ENCODE data around the gene TES.
"Not testable (repeated sequence)": the region's sequence is repeated elsewhere in the genome, so short reads cannot be mapped to it uniquely, and the experiment has no call there.

TES gene

DNA sequence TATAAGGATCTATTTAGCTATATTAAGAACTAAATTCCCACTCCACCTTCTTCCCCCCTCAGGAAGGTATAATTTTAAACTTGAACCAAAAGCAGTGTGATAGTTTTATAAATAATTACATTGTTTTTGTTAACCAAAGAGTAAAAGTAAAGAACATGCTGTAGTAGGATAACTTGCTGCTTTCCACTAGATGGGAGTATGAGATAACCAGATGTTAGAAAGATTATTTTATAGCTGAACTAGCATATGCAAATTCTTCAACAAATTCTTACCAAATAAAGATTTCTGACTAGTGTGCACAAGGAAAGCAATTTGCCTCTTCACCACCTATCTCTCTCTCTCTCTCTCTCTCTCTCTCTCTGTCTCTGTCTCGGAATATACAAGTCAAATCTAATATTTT lies 31.8 kb downstream of the TES start:
- H3K4me1 ChIP-seq (ENCODE audit: insufficient read depth, insufficient read length): no peaks in the 10 kb centered on the region
- H3K9ac ChIP-seq (ENCODE audit: insufficient read length, low read depth): no peak overlapping the region
- peaks cover 33% of the 10 kb centered on the region for H3K9me3 ChIP-seq (ENCODE audit: insufficient read depth, low read length)
- H3K4me3 ChIP-seq (ENCODE audit: insufficient read length, low read depth): no peak overlapping the region
- H3K36me3 ChIP-seq (ENCODE audit: insufficient read depth, insufficient read length, low read length): peaks cover 23% of the 10 kb centered on the region
- DNase-seq (ENCODE audit: low read depth, low spot score): no peak
- H3K27me3 ChIP-seq (ENCODE audit: insufficient read depth, insufficient read length): no peaks in the 10 kb centered on the region
- TF ChIP-seq ZNF274 (IDR thresholded peaks at IDR 0.05; ENCODE audit: low read depth, low read length) (no peak), YY1 (IDR thresholded peaks at IDR 0.05; ENCODE audit: insufficient read depth, insufficient read length) (no peak), SUZ12 (IDR thresholded peaks at IDR 0.05; ENCODE audit: extremely low read depth, insufficient read depth, insufficient read length) (no peak)

DNA sequence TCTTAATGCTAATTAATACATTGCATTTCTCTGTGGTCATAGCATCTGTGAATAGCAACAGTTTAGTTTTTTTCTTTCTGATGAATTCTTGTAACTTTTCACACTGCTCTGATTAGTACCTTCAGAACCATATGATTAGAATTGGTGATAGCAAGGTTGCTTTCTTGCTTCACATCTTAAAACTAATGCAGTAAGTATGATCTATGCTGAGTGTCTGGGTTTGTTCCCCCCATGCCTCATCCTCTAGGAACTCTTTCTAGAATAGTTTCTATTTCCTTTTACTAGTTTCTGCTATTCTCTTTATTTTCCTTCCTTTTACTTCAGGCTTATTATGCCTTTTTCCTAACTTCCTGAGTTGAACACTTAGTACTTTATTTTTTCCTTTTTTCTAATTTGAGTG lies 32.4 kb downstream of the TES start:
- Histone ChIP-seq H3K9me3 (ENCODE audit: insufficient read depth, low read length) (peaks cover 33% of the 10 kb centered on the region), H3K27me3 (ENCODE audit: insufficient read depth, insufficient read length) (no peaks in the 10 kb centered on the region), H3K36me3 (ENCODE audit: insufficient read depth, insufficient read length, low read length) (peaks cover 17% of the 10 kb centered on the region), H3K9ac (ENCODE audit: insufficient read length, low read depth) (no peak overlapping the region), H3K4me3 (ENCODE audit: insufficient read length, low read depth) (no peak overlapping the region), H3K4me1 (ENCODE audit: insufficient read depth, insufficient read length) (no peaks in the 10 kb centered on the region)
- no peak for DNase-seq (ENCODE audit: low read depth, low spot score)
- TF ChIP-seq ZNF274 (IDR thresholded peaks at IDR 0.05; ENCODE audit: low read depth, low read length) (no peak), YY1 (IDR thresholded peaks at IDR 0.05; ENCODE audit: insufficient read depth, insufficient read length) (no peak)

DNA sequence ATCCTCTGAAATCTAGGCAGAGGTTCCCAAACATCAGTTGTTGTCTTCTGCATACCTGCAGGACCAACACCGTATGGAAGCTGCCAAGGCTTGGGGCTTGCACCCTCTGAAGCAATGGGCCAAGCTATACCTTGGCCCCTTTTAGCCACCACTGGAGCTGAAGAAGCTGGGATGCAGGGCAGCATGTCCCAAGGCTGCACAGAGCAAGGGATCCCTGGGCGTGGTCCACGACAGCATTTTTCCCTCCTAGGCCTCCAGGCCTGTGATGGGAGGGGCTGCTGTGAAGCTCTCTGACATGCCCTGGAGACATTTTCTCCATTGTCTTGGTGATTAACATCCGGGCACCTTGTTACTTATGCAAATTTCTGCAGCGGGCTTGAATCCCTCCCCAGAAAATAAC lies 34.5 kb downstream of the TES start:
- not testable (repeated sequence) for H3K4me3 ChIP-seq (ENCODE audit: insufficient read length, low read depth); H3K27me3 ChIP-seq (ENCODE audit: insufficient read depth, insufficient read length); H3K4me1 ChIP-seq (ENCODE audit: insufficient read depth, insufficient read length); DNase-seq (ENCODE audit: low read depth, low spot score); H3K9ac ChIP-seq (ENCODE audit: insufficient read length, low read depth)
- H3K9me3 ChIP-seq (ENCODE audit: insufficient read depth, low read length): peaks cover 33% of the 10 kb centered on the region
- peaks cover 15% of the 10 kb centered on the region for H3K36me3 ChIP-seq (ENCODE audit: insufficient read depth, insufficient read length, low read length)

DNA sequence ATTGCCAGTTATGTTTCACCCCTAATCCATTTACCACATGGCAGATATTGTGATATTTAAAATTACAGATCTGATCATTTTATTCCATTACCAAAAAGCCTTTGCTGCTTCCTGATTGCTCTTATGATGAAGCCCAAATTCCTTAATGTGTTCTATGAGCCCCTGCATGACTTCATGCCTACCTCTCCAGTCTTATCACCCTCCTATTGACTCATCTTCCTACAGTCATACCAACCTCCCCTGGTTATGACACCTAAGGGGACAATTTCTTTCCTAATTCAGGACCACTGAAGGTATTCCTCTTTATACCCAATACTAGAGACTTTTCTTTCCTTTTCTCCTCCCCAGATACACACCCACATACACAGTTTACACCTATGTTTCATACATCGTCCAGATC lies 36.0 kb downstream of the TES start:
- H3K36me3 ChIP-seq (ENCODE audit: insufficient read depth, insufficient read length, low read length): peaks cover 19% of the 10 kb centered on the region
- no peak overlapping the region for H3K4me3 ChIP-seq (ENCODE audit: insufficient read length, low read depth)
- DNase-seq (ENCODE audit: low read depth, low spot score): no peak
- TF ChIP-seq ZNF274 (IDR thresholded peaks at IDR 0.05; ENCODE audit: low read depth, low read length) (no peak), SUZ12 (IDR thresholded peaks at IDR 0.05; ENCODE audit: extremely low read depth, insufficient read depth, insufficient read length) (no peak), YY1 (IDR thresholded peaks at IDR 0.05; ENCODE audit: insufficient read depth, insufficient read length) (no peak)
- H3K27me3 ChIP-seq (ENCODE audit: insufficient read depth, insufficient read length): no peaks in the 10 kb centered on the region
- peaks cover 33% of the 10 kb centered on the region for H3K9me3 ChIP-seq (ENCODE audit: insufficient read depth, low read length)
- H3K9ac ChIP-seq (ENCODE audit: insufficient read length, low read depth): no peak overlapping the region
- no peaks in the 10 kb centered on the region for H3K4me1 ChIP-seq (ENCODE audit: insufficient read depth, insufficient read length)

DNA sequence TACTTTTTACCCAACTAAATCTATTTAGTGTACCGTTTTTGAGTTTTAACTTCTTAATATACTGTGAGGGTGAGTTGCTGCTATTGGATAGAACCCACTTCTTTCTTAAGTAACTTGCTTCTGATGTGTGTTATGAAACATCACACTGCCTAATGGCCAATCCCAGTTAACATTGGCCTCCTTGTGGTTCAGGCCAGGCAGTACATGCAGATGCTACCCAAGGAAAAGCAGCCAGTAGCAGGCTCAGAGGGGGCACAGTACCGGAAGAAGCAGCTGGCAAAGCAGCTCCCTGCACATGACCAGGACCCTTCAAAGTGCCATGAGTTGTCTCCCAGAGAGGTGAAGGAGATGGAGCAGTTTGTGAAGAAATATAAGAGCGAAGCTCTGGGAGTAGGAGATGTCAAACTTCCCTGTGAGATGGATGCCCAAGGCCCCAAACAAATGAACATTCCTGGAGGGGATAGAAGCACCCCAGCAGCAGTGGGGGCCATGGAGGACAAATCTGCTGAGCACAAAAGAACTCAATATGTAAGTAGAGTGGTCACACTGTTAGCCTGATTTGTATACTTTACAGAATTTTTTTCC lies 39.7 kb downstream of the TES start:
- Histone ChIP-seq H3K4me3 (ENCODE audit: insufficient read length, low read depth) (no peak overlapping the region), H3K9ac (ENCODE audit: insufficient read length, low read depth) (no peak overlapping the region), H3K4me1 (ENCODE audit: insufficient read depth, insufficient read length) (no peaks in the 10 kb centered on the region), H3K27me3 (ENCODE audit: insufficient read depth, insufficient read length) (no peaks in the 10 kb centered on the region), H3K36me3 (ENCODE audit: insufficient read depth, insufficient read length, low read length) (peaks cover 33% of the 10 kb centered on the region), H3K9me3 (ENCODE audit: insufficient read depth, low read length) (peaks cover 9% of the 10 kb centered on the region; the same call in 1 of the 2 replicates)
- DNase-seq (ENCODE audit: low read depth, low spot score): no peak
- TF ChIP-seq YY1 (IDR thresholded peaks at IDR 0.05; ENCODE audit: insufficient read depth, insufficient read length) (no peak), ZNF274 (IDR thresholded peaks at IDR 0.05; ENCODE audit: low read depth, low read length) (no peak), SUZ12 (IDR thresholded peaks at IDR 0.05; ENCODE audit: extremely low read depth, insufficient read depth, insufficient read length) (no peak)

DNA sequence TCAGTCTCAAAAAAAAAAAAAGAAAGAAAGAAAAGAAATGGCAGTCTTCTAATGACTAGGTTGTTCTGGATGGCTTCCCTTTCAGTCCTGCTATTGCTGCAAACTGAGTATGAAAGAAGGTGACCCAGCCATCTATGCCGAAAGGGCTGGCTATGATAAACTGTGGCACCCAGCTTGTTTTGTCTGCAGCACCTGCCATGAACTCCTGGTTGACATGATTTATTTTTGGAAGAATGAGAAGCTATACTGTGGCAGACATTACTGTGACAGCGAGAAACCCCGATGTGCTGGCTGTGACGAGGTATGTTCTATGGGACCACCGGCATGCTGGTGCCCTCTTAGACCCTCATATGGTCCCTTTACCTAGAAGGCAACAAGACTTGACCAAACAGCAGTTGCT lies 41.3 kb downstream of the TES start:
- Histone ChIP-seq H3K9ac (ENCODE audit: insufficient read length, low read depth) (no peak overlapping the region), H3K36me3 (ENCODE audit: insufficient read depth, insufficient read length, low read length) (peaks cover 44% of the 10 kb centered on the region)
- TF ChIP-seq YY1 (IDR thresholded peaks at IDR 0.05; ENCODE audit: insufficient read depth, insufficient read length) (no peak), SUZ12 (IDR thresholded peaks at IDR 0.05; ENCODE audit: extremely low read depth, insufficient read depth, insufficient read length) (no peak), ZNF274 (IDR thresholded peaks at IDR 0.05; ENCODE audit: low read depth, low read length) (no peak)

DNA sequence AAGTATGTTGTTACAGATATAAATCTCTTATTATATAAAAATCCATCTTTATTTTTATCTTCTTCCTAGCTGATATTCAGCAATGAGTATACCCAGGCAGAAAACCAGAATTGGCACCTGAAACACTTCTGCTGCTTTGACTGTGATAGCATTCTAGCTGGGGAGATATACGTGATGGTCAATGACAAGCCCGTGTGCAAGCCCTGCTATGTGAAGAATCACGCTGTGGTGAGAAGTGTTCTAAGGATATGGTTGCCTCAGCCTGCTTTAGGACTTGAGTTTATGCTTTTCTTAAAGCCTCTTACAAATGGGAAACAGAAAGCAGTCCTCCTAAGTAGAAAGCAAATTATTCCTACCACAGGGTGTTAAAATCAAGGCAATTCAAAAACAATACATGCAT lies 41.9 kb downstream of the TES start:
- Histone ChIP-seq H3K9me3 (ENCODE audit: insufficient read depth, low read length) (no peaks in the 10 kb centered on the region), H3K36me3 (ENCODE audit: insufficient read depth, insufficient read length, low read length) (peaks cover 46% of the 10 kb centered on the region), H3K9ac (ENCODE audit: insufficient read length, low read depth) (no peak overlapping the region), H3K4me1 (ENCODE audit: insufficient read depth, insufficient read length) (no peaks in the 10 kb centered on the region), H3K27me3 (ENCODE audit: insufficient read depth, insufficient read length) (no peaks in the 10 kb centered on the region), H3K4me3 (ENCODE audit: insufficient read length, low read depth) (no peak overlapping the region)
- TF ChIP-seq ZNF274 (IDR thresholded peaks at IDR 0.05; ENCODE audit: low read depth, low read length) (no peak), YY1 (IDR thresholded peaks at IDR 0.05; ENCODE audit: insufficient read depth, insufficient read length) (no peak), SUZ12 (IDR thresholded peaks at IDR 0.05; ENCODE audit: extremely low read depth, insufficient read depth, insufficient read length) (no peak)
- no peak for DNase-seq (ENCODE audit: low read depth, low spot score)

More for the DNA sequence above, 41.3 kb downstream of the TES start:
- Histone ChIP-seq H3K9me3 (ENCODE audit: insufficient read depth, low read length) (no peaks in the 10 kb centered on the region), H3K4me3 (ENCODE audit: insufficient read length, low read depth) (no peak overlapping the region), H3K4me1 (ENCODE audit: insufficient read depth, insufficient read length) (no peaks in the 10 kb centered on the region), H3K27me3 (ENCODE audit: insufficient read depth, insufficient read length) (no peaks in the 10 kb centered on the region)
- DNase-seq (ENCODE audit: low read depth, low spot score): no peak

DNA sequence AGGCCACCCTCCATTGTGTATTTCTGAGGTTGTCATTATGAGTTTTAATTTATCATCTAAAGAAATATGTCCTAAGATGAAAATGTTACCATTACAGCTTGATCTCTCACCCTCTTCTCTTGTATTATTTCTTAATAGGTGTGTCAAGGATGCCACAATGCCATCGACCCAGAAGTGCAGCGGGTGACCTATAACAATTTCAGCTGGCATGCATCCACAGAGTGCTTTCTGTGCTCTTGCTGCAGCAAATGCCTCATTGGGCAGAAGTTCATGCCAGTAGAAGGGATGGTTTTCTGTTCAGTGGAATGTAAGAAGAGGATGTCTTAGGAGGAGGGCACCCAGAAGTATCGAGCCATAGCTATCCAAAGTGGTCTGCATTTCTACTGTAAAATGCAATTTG lies 46.8 kb downstream of the TES start:
- Histone ChIP-seq H3K27me3 (ENCODE audit: insufficient read depth, insufficient read length) (no peaks in the 10 kb centered on the region), H3K4me3 (ENCODE audit: insufficient read length, low read depth) (no peak overlapping the region), H3K36me3 (ENCODE audit: insufficient read depth, insufficient read length, low read length) (peaks cover 23% of the 10 kb centered on the region), H3K9ac (ENCODE audit: insufficient read length, low read depth) (no peak overlapping the region), H3K9me3 (ENCODE audit: insufficient read depth, low read length) (no peaks in the 10 kb centered on the region), H3K4me1 (ENCODE audit: insufficient read depth, insufficient read length) (no peaks in the 10 kb centered on the region)
- TF ChIP-seq SUZ12 (IDR thresholded peaks at IDR 0.05; ENCODE audit: extremely low read depth, insufficient read depth, insufficient read length) (no peak), ZNF274 (IDR thresholded peaks at IDR 0.05; ENCODE audit: low read depth, low read length) (no peak), YY1 (IDR thresholded peaks at IDR 0.05; ENCODE audit: insufficient read depth, insufficient read length) (no peak)
- no peak for DNase-seq (ENCODE audit: low read depth, low spot score)

Measured in NT2/D1 (cell line).